MM.1S (cell line): ENCODE results near the gene SLC15A3.

ENCODE experiments used
- DNase-seq: peaks from one replicate; pipeline ENCODE4 v3.0.0-alpha.2; 2015
- H2AFZ ChIP-seq: fragments of 300-600 bp; sonication (generic); 2 replicates; pipeline ENCODE4 v1.6.0; 2016; ENCODE audit warnings: antibody characterized with exemption, low read length
- H3F3A ChIP-seq: fragments of 300-600 bp; sonication (generic); 2 replicates; pipeline ENCODE4 v1.6.1; 2016; ENCODE audit warnings: mild to moderate bottlenecking, antibody characterized with exemption, low read length, moderate library complexity, mixed read lengths; ENCODE audit not compliant: insufficient read depth
- H3K27ac ChIP-seq: fragments of 300-600 bp; sonication (generic); 2 replicates; pipeline ENCODE4 v1.5.1; 2016; ENCODE audit warnings: mild to moderate bottlenecking, low read length
- H3K27me3 ChIP-seq: fragments of 300-600 bp; sonication (generic); replicated peaks from 2 replicates; pipeline ENCODE4 v1.6.0; 2016; ENCODE audit warnings: low read length; ENCODE audit not compliant: insufficient read depth
- H3K36me3 ChIP-seq: fragments of 300-600 bp; sonication (generic); replicated peaks from 2 replicates; pipeline ENCODE4 v1.6.1; 2016; ENCODE audit warnings: mild to moderate bottlenecking, low read length, mixed read lengths; ENCODE audit not compliant: insufficient read depth
- H3K4me1 ChIP-seq: fragments of 300-600 bp; sonication (generic); 2 replicates; pipeline ENCODE4 v1.6.1; 2016; ENCODE audit warnings: low read length, mixed read lengths
- H3K4me2 ChIP-seq: fragments of 300-600 bp; sonication (generic); 2 replicates; pipeline ENCODE4 v1.6.0; 2016; ENCODE audit warnings: low read depth, low read length
- H3K4me3 ChIP-seq: fragments of 300-600 bp; sonication (generic); 2 replicates; pipeline ENCODE4 v1.5.1; 2016; ENCODE audit warnings: low read length, mixed read lengths
- H3K79me2 ChIP-seq: fragments of 300-600 bp; sonication (generic); 2 replicates; pipeline ENCODE4 v1.6.1; 2016; ENCODE audit warnings: mixed run types, low read length, mixed read lengths
- H3K9ac ChIP-seq: fragments of 300-600 bp; sonication (generic); 2 replicates; pipeline ENCODE4 v1.6.1; 2016; ENCODE audit warnings: low read length, mixed read lengths
- H3K9me2 ChIP-seq: fragments of 300-600 bp; sonication (generic); replicated peaks from 2 replicates; pipeline ENCODE4 v1.6.1; 2016; ENCODE audit warnings: mild to moderate bottlenecking, low read length, mixed read lengths; ENCODE audit not compliant: insufficient read depth
- H3K9me3 ChIP-seq: fragments of 300-600 bp; sonication (generic); replicated peaks from 2 replicates; pipeline ENCODE4 v1.6.1; 2016; ENCODE audit warnings: mild to moderate bottlenecking, low read length, mixed read lengths; ENCODE audit not compliant: insufficient read depth
- H4K20me1 ChIP-seq: fragments of 300-600 bp; sonication (generic); 2 replicates; pipeline ENCODE4 v1.6.1; 2016; ENCODE audit warnings: mild to moderate bottlenecking, low read length, moderate library complexity, mixed read lengths; ENCODE audit not compliant: insufficient read depth
- EZH2 ChIP-seq: fragments of 300-600 bp; sonication (generic); optimal IDR thresholded peaks from 2 replicates; pipeline ENCODE3; 2017; ENCODE audit warnings: low read depth, mild to moderate bottlenecking, antibody characterized with exemption, low read length, mixed read lengths
- EZH2phosphoT487 ChIP-seq: fragments of 300-600 bp; sonication (generic); IDR thresholded peaks from 2 replicates; pipeline ENCODE4 v1.6.1; 2018; ENCODE audit warnings: antibody characterized with exemption, low read length
- TF ChIP-seq, protein P1 (sequence below): fragments of 300-600 bp; sonication (generic); IDR thresholded peaks from 2 replicates; pipeline ENCODE4 v1.5.1; 2016; ENCODE audit warnings: antibody characterized with exemption, low read length, mixed read lengths

SLC15A3 gene

DNA sequence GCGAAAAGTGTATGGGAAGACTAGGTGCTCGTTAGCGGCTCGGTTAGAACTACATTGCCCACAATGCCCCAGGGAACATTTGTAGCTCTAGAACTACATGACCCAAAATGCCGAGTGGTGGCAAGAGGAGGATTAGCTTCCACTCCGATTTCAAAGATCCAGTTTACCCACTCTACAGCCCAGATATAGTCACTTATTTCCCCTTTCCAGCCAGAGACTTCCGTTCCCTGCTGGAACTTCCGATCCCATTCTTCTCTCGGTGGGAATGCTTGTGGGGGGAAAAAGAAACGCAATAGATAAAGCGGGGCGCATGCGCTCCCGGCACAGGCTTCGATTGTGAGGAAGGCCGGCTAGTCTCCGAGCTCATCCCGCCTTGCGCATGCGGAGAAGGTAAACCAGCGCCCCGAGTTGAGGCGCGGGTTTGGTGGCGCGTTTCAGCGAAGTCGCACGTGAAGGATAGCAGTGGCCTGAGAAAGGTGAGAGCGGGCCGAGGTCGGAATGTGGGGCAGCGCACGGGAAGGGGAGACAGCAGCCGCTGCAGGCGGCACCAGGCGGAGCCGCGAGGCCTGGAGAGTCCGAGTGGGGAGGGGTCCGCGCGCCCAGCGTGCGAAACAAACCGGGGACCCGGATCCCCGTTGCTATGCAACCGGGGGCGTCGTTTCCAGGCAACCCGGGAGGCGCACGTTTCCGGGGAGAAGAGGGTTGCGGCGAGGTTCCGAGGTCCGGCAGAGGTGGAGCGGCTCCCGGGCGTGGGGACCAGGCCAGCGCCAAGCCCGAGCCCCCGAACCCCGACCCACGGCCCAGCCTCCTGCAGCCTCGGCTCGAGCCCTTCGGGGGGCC lies 38.0 kb downstream of the SLC15A3 start, which contains the start of gene TMEM109:
Gene TMEM109, plus strand, starts transcription at position 366 of the 840 bp plus-strand sequence. CDS start 5,536 bp downstream, outside the sequence.
- peaks cover 42% of the 10 kb centered on the region for H3F3A ChIP-seq

DNA sequence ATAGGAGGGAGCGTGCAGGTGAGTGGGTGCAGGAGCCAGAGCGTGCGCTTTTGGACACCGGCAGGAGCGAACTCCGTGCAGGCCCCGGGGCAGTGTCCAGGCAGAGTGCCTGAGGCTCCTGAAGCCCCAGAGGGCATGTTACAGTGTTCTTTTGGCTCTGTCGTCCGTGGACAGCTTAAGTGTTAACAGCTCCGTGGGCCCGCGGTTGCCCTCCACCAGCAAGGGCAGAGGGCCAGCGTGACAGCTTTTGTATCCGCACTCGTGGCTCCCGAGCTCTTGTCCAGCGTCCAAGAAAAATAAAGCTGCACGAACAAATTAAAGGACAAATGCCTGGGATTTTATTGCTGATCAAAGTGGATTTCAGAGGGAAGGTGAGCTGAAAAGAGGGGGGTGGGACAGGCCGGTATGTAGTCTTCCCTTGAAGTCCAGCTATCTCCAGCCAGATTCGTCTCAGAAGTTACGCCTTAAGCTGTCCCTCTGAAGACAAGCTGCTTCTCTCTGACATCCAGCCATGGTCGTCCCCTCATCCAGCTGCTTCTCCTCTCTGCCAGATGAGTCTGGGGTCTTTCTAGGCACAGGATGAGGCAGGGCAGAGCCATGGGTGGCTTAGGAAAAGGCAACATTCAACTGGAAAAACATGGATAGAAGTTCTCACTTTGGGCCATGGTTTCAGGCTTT lies 39.0 kb downstream of the SLC15A3 start:
- H3K9ac ChIP-seq = peak overlapping the region; percentile 97; the same call in 1 of the 2 replicates
- peaks cover 40% of the 10 kb centered on the region for H3F3A ChIP-seq
- peaks cover 40% of the 10 kb centered on the region for H3K79me2 ChIP-seq
- DNase-seq = no peak
- peak overlapping the region; percentile 99 for H3K4me2 ChIP-seq
- H3K4me3 ChIP-seq = peak overlapping the region; percentile 84
- no peaks in the 10 kb centered on the region for H3K9me2 ChIP-seq
- H2AFZ ChIP-seq = peak overlapping the region; percentile 88
- H3K36me3 ChIP-seq = no peaks in the 10 kb centered on the region
- H4K20me1 ChIP-seq = peaks cover 18% of the 10 kb centered on the region
- peak overlapping the region; percentile 86; the same call in 1 of the 2 replicates for H3K27ac ChIP-seq
- TF ChIP-seq EZH2phosphoT487 (no peak), EZH2 (no peak)
- TF ChIP-seq, protein P1, sequence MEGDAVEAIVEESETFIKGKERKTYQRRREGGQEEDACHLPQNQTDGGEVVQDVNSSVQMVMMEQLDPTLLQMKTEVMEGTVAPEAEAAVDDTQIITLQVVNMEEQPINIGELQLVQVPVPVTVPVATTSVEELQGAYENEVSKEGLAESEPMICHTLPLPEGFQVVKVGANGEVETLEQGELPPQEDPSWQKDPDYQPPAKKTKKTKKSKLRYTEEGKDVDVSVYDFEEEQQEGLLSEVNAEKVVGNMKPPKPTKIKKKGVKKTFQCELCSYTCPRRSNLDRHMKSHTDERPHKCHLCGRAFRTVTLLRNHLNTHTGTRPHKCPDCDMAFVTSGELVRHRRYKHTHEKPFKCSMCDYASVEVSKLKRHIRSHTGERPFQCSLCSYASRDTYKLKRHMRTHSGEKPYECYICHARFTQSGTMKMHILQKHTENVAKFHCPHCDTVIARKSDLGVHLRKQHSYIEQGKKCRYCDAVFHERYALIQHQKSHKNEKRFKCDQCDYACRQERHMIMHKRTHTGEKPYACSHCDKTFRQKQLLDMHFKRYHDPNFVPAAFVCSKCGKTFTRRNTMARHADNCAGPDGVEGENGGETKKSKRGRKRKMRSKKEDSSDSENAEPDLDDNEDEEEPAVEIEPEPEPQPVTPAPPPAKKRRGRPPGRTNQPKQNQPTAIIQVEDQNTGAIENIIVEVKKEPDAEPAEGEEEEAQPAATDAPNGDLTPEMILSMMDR = no peak
- H3K4me1 ChIP-seq = peaks cover 61% of the 10 kb centered on the region
- no peaks in the 10 kb centered on the region for H3K27me3 ChIP-seq
- no peaks in the 10 kb centered on the region for H3K9me3 ChIP-seq

More for the DNA sequence above, 38.0 kb downstream of the SLC15A3 start, which contains the start of gene TMEM109:
- Histone ChIP-seq H4K20me1 (peaks cover 29% of the 10 kb centered on the region), H3K4me3 (peak within 1 kb of the TSS; percentile 84), H3K9me2 (no peaks in the 10 kb centered on the region), H3K27me3 (no peaks in the 10 kb centered on the region), H3K9me3 (no peaks in the 10 kb centered on the region), H3K9ac (peak within 1 kb of the TSS; percentile 97), H3K36me3 (no peaks in the 10 kb centered on the region), H2AFZ (peak within 1 kb of the TSS; percentile 88), H3K79me2 (peaks cover 51% of the 10 kb centered on the region), H3K4me2 (peak within 1 kb of the TSS; percentile 99), H3K27ac (peak within 1 kb of the TSS; percentile 86), H3K4me1 (peaks cover 66% of the 10 kb centered on the region)
- TF ChIP-seq EZH2 (no peak), EZH2phosphoT487 (no peak)
- TF ChIP-seq, protein P1 = no peak
- peak; percentile 95 for DNase-seq

DNA sequence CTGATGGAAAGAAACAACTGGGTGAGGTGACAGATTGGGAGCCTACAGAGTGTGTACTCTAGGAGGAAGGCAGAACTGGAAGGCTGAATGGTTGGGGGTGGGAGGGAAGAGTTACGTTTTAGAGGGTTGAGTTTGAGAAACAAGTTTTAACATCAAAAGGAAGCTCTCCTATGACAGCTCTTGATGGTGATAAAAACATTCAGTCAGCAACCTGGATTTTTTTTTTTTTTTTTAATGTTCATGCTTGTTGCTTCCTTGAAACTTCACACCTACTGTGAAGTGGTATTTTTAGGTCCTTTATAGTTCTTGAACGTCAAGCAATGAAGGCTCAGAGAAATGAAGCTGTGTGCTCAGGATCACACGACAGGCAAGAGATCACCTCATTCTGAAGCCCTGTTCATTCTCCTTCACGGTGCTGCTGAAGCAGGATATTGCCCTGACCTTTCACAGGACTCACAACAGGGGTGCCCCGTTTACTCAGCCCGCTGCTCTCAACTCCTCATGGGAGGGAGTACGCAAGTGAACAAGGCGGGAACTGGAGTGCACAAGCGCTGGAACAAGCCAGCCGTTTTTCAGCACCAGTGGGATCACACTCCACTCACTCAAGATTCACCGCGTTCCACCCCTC lies 39.6 kb downstream of the SLC15A3 start:
- H3K4me1 ChIP-seq = peaks cover 64% of the 10 kb centered on the region
- DNase-seq = no peak
- H3K9me3 ChIP-seq = no peaks in the 10 kb centered on the region
- TF ChIP-seq, protein P1 = no peak
- peaks cover 40% of the 10 kb centered on the region for H3F3A ChIP-seq
- no peak overlapping the region for H2AFZ ChIP-seq
- H3K4me3 ChIP-seq = no peak overlapping the region
- H4K20me1 ChIP-seq = peaks cover 16% of the 10 kb centered on the region
- H3K27ac ChIP-seq = no peak overlapping the region
- H3K4me2 ChIP-seq = no peak overlapping the region
- H3K79me2 ChIP-seq = peaks cover 34% of the 10 kb centered on the region
- H3K9me2 ChIP-seq = no peaks in the 10 kb centered on the region
- H3K36me3 ChIP-seq = no peaks in the 10 kb centered on the region
- no peaks in the 10 kb centered on the region for H3K27me3 ChIP-seq
- no peak overlapping the region for H3K9ac ChIP-seq
